Stimulated activated CD8-positive, alpha-beta memory T cell treated with anti-CD3 and anti-CD28 coated beads, Interleukin-7, amount 100 ng/mL, for 4 hours (primary cell): ENCODE results near the gene ZBTB2.

ENCODE experiments used
- DNase-seq, 2 donors: peaks; one replicate each; pipeline ENCODE4 v3.0.0-alpha.2; 2020; ENCODE audit warnings: low read depth in 2 of 2

Gene ZBTB2

GRCh38 chr6:151391471-151392413 is at the start of gene ZBTB2:
TSS of gene ZBTB2 (minus strand) at chr6:151391559. CDS start at chr6:151373637, 17,922 bp downstream.
- peak; percentile 26 to 62 for DNase-seq

GRCh38 chr6:151440930-151441329 is 49.6 kb upstream of the ZBTB2 start:
- DNase-seq = no peak

GRCh38 chr6:151440498-151440897 is 49.1 kb upstream of the ZBTB2 start:
- DNase-seq = no peak

- DNase-seq = no peak
Observed at GRCh38 chr6:151437401-151437800, 46.0 kb upstream of the ZBTB2 start.

GRCh38 chr6:151436802-151437201 is 45.4 kb upstream of the ZBTB2 start:
- no peak for DNase-seq

- DNase-seq = no peak
Observed at GRCh38 chr6:151436300-151436699, 44.9 kb upstream of the ZBTB2 start.

- DNase-seq = no peak
Observed at GRCh38 chr6:151434369-151434768, 43.0 kb upstream of the ZBTB2 start.

- DNase-seq = no peak
Observed at GRCh38 chr6:151432651-151433050, 41.3 kb upstream of the ZBTB2 start.

GRCh38 chr6:151431337-151431736 is 40.0 kb upstream of the ZBTB2 start:
- no peak for DNase-seq

- DNase-seq = no peak
Observed at GRCh38 chr6:151430886-151431285, 39.5 kb upstream of the ZBTB2 start.

GRCh38 chr6:151428093-151428735 is 36.9 kb upstream of the ZBTB2 start:
- DNase-seq = no peak

- DNase-seq = no peak
Observed at GRCh38 chr6:151425561-151425960, 34.2 kb upstream of the ZBTB2 start.

GRCh38 chr6:151422981-151423380 is 31.6 kb upstream of the ZBTB2 start:
- no peak for DNase-seq

GRCh38 chr6:151417477-151417876 is 26.1 kb upstream of the ZBTB2 start:
- no peak for DNase-seq

GRCh38 chr6:151414641-151415260 is 23.4 kb upstream of the ZBTB2 start:
- no peak for DNase-seq

- DNase-seq = peak; percentile 33 to 40
Observed at GRCh38 chr6:151413372-151414145, 22.2 kb upstream of the ZBTB2 start.

- no peak for DNase-seq
Observed at GRCh38 chr6:151412909-151413308, 21.6 kb upstream of the ZBTB2 start.

- DNase-seq = no peak
Observed at GRCh38 chr6:151409679-151410078, 18.3 kb upstream of the ZBTB2 start.

- DNase-seq = no peak
Observed at GRCh38 chr6:151409260-151409659, 17.9 kb upstream of the ZBTB2 start.

- no peak for DNase-seq
Observed at GRCh38 chr6:151408858-151409257, 17.5 kb upstream of the ZBTB2 start.

- no peak for DNase-seq
Observed at GRCh38 chr6:151403919-151404308, 12.6 kb upstream of the ZBTB2 start.

GRCh38 chr6:151402228-151402627 is 10.9 kb upstream of the ZBTB2 start:
- DNase-seq = no peak
